K562 (cell line): ENCODE measurements around the gene UBASH3A. TPM values are rescaled to one million over a fixed set of nuclear protein-coding genes. Genes with fewer than 3 reads are reported as not detected.
A peak's percentile ranks its signal among the peaks of the same experiment; 100 is the strongest.

Experiments
- CXXC5 ChIP-seq: fragments of 250-450 bp; sonication (Bioruptor Pico); IDR thresholded peaks from 2 replicates; pipeline ENCODE4 v1.8.0; 2022; ENCODE audit warnings: inconsistent platforms, mild to moderate bottlenecking, moderate library complexity
- ERF ChIP-seq: fragments of 450-650 bp; formaldehyde crosslinking; IDR thresholded peaks from 2 replicates; pipeline ENCODE4 v1.4.0; 2020; ENCODE audit warnings: mild to moderate bottlenecking, mixed read lengths
- GATAD2A ChIP-seq: fragments of 450-650 bp; IDR thresholded peaks from 2 replicates; pipeline ENCODE4 v1.6.1; 2017
- HDAC1 ChIP-seq, 2 experiments: fragments of 450-650 bp; IDR thresholded peaks; 2 replicates each; pipeline ENCODE4 v1.6.1; 2016 to 2017; ENCODE audit warnings: inconsistent platforms in 1 of 2, mild to moderate bottlenecking in 1 of 2, moderate library complexity in 1 of 2
- HEY1 ChIP-seq: fragments of 250-450 bp; sonication (Bioruptor Pico); IDR thresholded peaks from 2 replicates; pipeline ENCODE4 v1.5.0; 2020; ENCODE audit warnings: mild to moderate bottlenecking, moderate library complexity, borderline replicate concordance
- KDM5B ChIP-seq: fragments of 200-600 bp; sonication (generic); IDR thresholded peaks from 2 replicates; pipeline ENCODE4 v1.6.1; 2012; ENCODE audit warnings: low read depth, mild to moderate bottlenecking, moderate library complexity, low read length, control low read depth, inconsistent platforms; ENCODE audit not compliant: insufficient replicate concordance
- KLF16 ChIP-seq: IDR thresholded peaks from 2 replicates; pipeline ENCODE4 v1.6.1; 2016; ENCODE audit warnings: antibody characterized with exemption
- MAZ ChIP-seq, 2 experiments: fragments of 450-650 bp in 1 of 2; sonication (generic) in 1 of 2; formaldehyde crosslinking; IDR thresholded peaks in 1 of 2; conservative IDR thresholded peaks in 1 of 2; 2 replicates each; pipeline versions ENCODE4 v1.4.0 to v1.5.0; 2020; ENCODE audit warnings: mild to moderate bottlenecking in 1 of 2, missing genetic modification reagents in 1 of 2
- MEF2A ChIP-seq: IDR thresholded peaks from 2 replicates; pipeline ENCODE4 v1.6.1; 2011; ENCODE audit warnings: low read depth, mild to moderate bottlenecking, low read length, moderate library complexity; ENCODE audit not compliant: control insufficient read depth
- PTBP1 ChIP-seq: fragments of 200-400 bp; formaldehyde crosslinking; IDR thresholded peaks from 2 replicates; pipeline ENCODE4 v1.6.1; 2017; ENCODE audit warnings: low read depth, low read length
- RBFOX2 ChIP-seq: fragments of 200-400 bp; formaldehyde crosslinking; IDR thresholded peaks from 2 replicates; pipeline ENCODE4 v1.6.1; 2017; ENCODE audit warnings: low read depth, mild to moderate bottlenecking, low read length, moderate library complexity
- RBM17 ChIP-seq: fragments of 200-400 bp; formaldehyde crosslinking; IDR thresholded peaks from 2 replicates; pipeline ENCODE4 v1.6.1; 2017; ENCODE audit warnings: low read depth, mild to moderate bottlenecking, low read length, borderline replicate concordance
- RNF2 ChIP-seq: sonication (generic); IDR thresholded peaks from 2 replicates; pipeline ENCODE4 v1.6.1; 2016
- TAF1 ChIP-seq: IDR thresholded peaks from 2 replicates; pipeline ENCODE4 v1.6.1; 2011; ENCODE audit warnings: mild to moderate bottlenecking, low read length, moderate library complexity; ENCODE audit not compliant: insufficient read depth, control insufficient read depth, severe bottlenecking; ENCODE audit errors: extremely low read depth
- TCF3 ChIP-seq: sonication (generic); formaldehyde crosslinking; IDR thresholded peaks from 2 replicates; pipeline ENCODE4 v1.4.0; 2020; ENCODE audit warnings: mild to moderate bottlenecking, missing genetic modification reagents
- ZNF140 ChIP-seq: fragments of 250-450 bp; sonication (Bioruptor Pico); IDR thresholded peaks from 2 replicates; pipeline ENCODE4 v1.8.0; 2021; ENCODE audit warnings: moderate library complexity, mild to moderate bottlenecking, inconsistent platforms
- ZNF165 ChIP-seq: fragments of 250-450 bp; sonication (Bioruptor Pico); IDR thresholded peaks from 2 replicates; pipeline ENCODE4 v1.4.0; 2020; ENCODE audit warnings: borderline replicate concordance
- ZNF274 ChIP-seq: IDR thresholded peaks from 2 replicates; pipeline ENCODE4 v1.6.1; 2011; ENCODE audit warnings: low read depth, mild to moderate bottlenecking, low read length, moderate library complexity, borderline replicate concordance
- ZNF41 ChIP-seq: fragments of 250-450 bp; sonication (Bioruptor Pico); conservative IDR thresholded peaks from 2 replicates; pipeline ENCODE4 v1.4.0; 2020; ENCODE audit warnings: mild to moderate bottlenecking
- ZNF561 ChIP-seq: fragments of 450-650 bp; formaldehyde crosslinking; conservative IDR thresholded peaks from 2 replicates; pipeline ENCODE4 v1.4.0; 2020; ENCODE audit warnings: mild to moderate bottlenecking, moderate library complexity
- polyA plus RNA-seq, 8 experiments: library from polyadenylated mRNA; depleted of rRNA in 4 of 8; stranded (reverse) in 5 of 8; unstranded in 3 of 8; fragments of >200 nt; fragmentation: Nextera tagmentation in 2 of 8; fragmentation: Illumina TruSeq in 1 of 8; extraction: Ambion mirVana in 2 of 8; extraction: Trizol in 1 of 8; gene quantifications; 2 replicates each; pipeline versions ENCODE4 v1.2.1 to v1.2.3, GENCODE V29; 2011 to 2014; ENCODE audit warnings: inconsistent platforms in 1 of 8, missing spikeins in 1 of 8
- total RNA-seq, 7 experiments: library from RNA; depleted of rRNA in 6 of 7; stranded (reverse); fragments of >200 nt in 6 of 7; fragmentation: Illumina TruSeq in 2 of 7; extraction: Trizol in 2 of 7; gene quantifications; 2 replicates each; pipeline versions ENCODE4 v1.2.1 to v1.2.3, GENCODE V29; 2011 to 2021; ENCODE audit warnings: low replicate concordance in 1 of 7
- TF ChIP-seq, protein P1 (sequence below): fragments of 450-650 bp; IDR thresholded peaks from 2 replicates; pipeline ENCODE4 v1.6.1; 2016
- TF ChIP-seq, protein P2 (sequence below), 2 experiments: fragments of 250-450 bp in 1 of 2; fragments of 450-650 bp in 1 of 2; sonication (Bioruptor Pico) in 1 of 2; IDR thresholded peaks; 2 replicates each; pipeline versions ENCODE4 v1.6.1 to v1.8.0; 2016 to 2021; ENCODE audit warnings: mild to moderate bottlenecking in 2 of 2, moderate library complexity in 2 of 2, missing compliant biosample characterization in 1 of 2, missing genetic modification characterization in 1 of 2
- TF ChIP-seq, protein P3 (sequence below): fragments of 450-650 bp; IDR thresholded peaks from 2 replicates; pipeline ENCODE4 v1.7.1; 2018; ENCODE audit warnings: mild to moderate bottlenecking, low read depth; ENCODE audit not compliant: partially characterized antibody
- TF ChIP-seq, protein P4 (sequence below): sonication (generic); formaldehyde crosslinking; IDR thresholded peaks from 2 replicates; pipeline ENCODE4 v1.8.0; 2022; ENCODE audit warnings: mild to moderate bottlenecking, missing genetic modification reagents

The UBASH3A gene
- total and polyA plus RNA-seq, 9 of the 15 experiments (the other 6 are each of a cell fraction or from before 2014, with no cell fraction given): 0.23 to 1.8 (median 1.1) TPM

DNA sequence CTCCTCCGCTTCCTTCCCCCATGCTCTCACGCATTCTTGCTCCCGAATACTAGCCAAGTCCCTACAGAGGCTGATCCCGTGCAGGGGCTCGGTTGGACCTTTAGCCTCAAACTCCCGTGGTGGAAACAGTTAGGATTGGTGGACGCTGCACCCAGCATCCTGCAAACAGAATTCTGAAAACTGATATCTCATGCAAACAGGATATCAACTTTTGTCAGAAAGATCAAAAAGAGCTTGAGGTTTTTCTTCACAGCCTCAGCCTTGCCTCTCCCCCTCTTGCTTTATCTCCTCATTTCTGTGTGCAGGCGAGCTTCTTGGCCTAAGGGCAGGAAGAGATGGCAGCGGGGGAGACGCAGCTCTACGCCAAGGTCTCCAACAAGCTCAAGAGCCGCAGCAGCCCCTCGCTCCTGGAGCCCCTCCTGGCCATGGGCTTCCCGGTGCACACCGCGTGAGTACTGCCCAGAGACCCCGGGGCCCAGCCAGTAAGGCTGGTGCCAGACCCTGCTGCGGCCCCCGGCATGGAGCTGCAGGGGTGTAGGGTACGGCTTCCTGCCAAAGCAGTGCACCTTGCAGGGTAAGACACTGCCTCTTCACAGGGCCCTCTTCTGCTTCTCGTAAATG, at the start of gene UBASH3A (continued):
- TF ChIP-seq RBM17: no peak
- peak; percentile 93 for TF ChIP-seq KLF16
- TF ChIP-seq MAZ (CRISPR knock-in tag; conservative IDR thresholded peaks at IDR 0.05 in 1 of 2, IDR thresholded peaks at IDR 0.05 in 1 of 2): peak in 1 of 2 experiments; percentile 62; a peak in 1 of 4 replicates
- TF ChIP-seq GATAD2A: no peak
- peak in 1 of 2 experiments; percentile 87; a peak in 2 of 4 replicates for TF ChIP-seq HDAC1 (IDR thresholded peaks at IDR 0.05)
- no peak for TF ChIP-seq PTBP1
- no peak; the same call in 1 of the 2 replicates for TF ChIP-seq MEF2A
- TF ChIP-seq ERF (CRISPR knock-in tag): 0 out of 2 replicates have a peak, but pooled peaks have one; percentile 42
- TF ChIP-seq ZNF140: no peak
- peak; percentile 95 for TF ChIP-seq TCF3 (CRISPR knock-in tag)
- no peak for TF ChIP-seq ZNF165 (CRISPR knock-in tag)
- TF ChIP-seq, protein P1, sequence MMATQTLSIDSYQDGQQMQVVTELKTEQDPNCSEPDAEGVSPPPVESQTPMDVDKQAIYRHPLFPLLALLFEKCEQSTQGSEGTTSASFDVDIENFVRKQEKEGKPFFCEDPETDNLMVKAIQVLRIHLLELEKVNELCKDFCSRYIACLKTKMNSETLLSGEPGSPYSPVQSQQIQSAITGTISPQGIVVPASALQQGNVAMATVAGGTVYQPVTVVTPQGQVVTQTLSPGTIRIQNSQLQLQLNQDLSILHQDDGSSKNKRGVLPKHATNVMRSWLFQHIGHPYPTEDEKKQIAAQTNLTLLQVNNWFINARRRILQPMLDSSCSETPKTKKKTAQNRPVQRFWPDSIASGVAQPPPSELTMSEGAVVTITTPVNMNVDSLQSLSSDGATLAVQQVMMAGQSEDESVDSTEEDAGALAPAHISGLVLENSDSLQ: no peak
- TF ChIP-seq ZNF274: no peak
- no peak for TF ChIP-seq ZNF561
- peak; percentile 89 for TF ChIP-seq RNF2
- TF ChIP-seq HEY1 (CRISPR knock-in tag): no peak
- peak; percentile 54; the same call in 1 of the 2 replicates for TF ChIP-seq RBFOX2
- TF ChIP-seq, protein P2, sequence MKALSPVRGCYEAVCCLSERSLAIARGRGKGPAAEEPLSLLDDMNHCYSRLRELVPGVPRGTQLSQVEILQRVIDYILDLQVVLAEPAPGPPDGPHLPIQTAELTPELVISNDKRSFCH (CRISPR knock-in tag; IDR thresholded peaks at IDR 0.05): no peak
- TF ChIP-seq, protein P2 (tag; IDR thresholded peaks at IDR 0.05): peak; percentile 44; the same call in 1 of the 2 replicates
- peak; percentile 26 for TF ChIP-seq TAF1
- TF ChIP-seq KDM5B: no peak
- TF ChIP-seq, protein P3, sequence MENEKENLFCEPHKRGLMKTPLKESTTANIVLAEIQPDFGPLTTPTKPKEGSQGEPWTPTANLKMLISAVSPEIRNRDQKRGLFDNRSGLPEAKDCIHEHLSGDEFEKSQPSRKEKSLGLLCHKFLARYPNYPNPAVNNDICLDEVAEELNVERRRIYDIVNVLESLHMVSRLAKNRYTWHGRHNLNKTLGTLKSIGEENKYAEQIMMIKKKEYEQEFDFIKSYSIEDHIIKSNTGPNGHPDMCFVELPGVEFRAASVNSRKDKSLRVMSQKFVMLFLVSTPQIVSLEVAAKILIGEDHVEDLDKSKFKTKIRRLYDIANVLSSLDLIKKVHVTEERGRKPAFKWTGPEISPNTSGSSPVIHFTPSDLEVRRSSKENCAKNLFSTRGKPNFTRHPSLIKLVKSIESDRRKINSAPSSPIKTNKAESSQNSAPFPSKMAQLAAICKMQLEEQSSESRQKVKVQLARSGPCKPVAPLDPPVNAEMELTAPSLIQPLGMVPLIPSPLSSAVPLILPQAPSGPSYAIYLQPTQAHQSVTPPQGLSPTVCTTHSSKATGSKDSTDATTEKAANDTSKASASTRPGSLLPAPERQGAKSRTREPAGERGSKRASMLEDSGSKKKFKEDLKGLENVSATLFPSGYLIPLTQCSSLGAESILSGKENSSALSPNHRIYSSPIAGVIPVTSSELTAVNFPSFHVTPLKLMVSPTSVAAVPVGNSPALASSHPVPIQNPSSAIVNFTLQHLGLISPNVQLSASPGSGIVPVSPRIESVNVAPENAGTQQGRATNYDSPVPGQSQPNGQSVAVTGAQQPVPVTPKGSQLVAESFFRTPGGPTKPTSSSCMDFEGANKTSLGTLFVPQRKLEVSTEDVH: no peak
- TF ChIP-seq, protein P4, sequence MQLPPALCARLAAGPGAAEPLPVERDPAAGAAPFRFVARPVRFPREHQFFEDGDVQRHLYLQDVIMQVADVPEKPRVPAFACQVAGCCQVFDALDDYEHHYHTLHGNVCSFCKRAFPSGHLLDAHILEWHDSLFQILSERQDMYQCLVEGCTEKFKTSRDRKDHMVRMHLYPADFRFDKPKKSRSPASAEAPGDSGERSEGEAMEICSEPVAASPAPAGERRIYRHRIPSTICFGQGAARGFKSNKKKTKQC (CRISPR knock-in tag): no peak
- TF ChIP-seq ZNF41: no peak
- TF ChIP-seq CXXC5: 0 out of 2 replicates have a peak, but pooled peaks have one; percentile 11
